ENCODE measurements around the gene CTBP2. TPM values are rescaled to one million over a fixed set of nuclear protein-coding genes. Genes with fewer than 3 reads are reported as not detected.

The CTBP2 gene
- total and polyA plus RNA-seq, 2 of the 13 experiments (the other 11 are each of a cell fraction or from before 2014, with no cell fraction given) = 0.08 TPM; not detected in 1

DNA sequence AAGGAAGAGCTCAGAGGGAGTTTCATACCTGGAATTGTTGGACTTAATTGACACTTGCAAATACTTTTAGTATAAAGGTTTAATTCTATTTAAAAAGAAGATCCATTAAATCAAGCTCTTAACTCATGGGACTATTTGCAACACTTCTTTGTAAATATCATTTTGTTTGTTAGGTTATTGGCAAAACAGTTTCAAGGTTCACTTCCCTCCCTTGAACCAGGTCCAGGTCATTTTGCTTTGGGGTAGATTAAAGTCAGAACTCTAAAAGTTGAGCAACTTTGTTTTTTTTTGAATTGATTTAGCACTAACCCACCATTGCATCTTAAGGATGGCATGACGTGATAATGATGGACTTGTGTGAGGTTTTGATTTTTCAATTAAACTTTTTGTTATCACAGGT is 172.6 kb downstream of the CTBP2 start:
- no peak overlapping the region for H3K4me3 ChIP-seq (replicated peaks in 1 of 3; ENCODE audit: insufficient read depth in 1 of 3, low read depth in 2 of 3, low read length in 3 of 3)
- DNase-seq (ENCODE audit: low spot score) (no peak), FAIRE-seq (no peak), ATAC-seq (no peak)
- 97% methylated on average over 1 of the region's 1 CpG for whole genome bisulfite sequencing (ENCODE audit: low lambda C conversion rate)
- no peaks in the 10 kb centered on the region for H3K27me3 ChIP-seq (ENCODE audit: control insufficient read depth in 1 of 2, insufficient read depth in 2 of 2, low read length in 2 of 2)
- intact Hi-C loops (cut with micrococcal nuclease; ENCODE audit: unreplicated experiment) (no loop called here), in situ Hi-C loops (cut with HindIII; ENCODE audit: extremely low pct_ligation_motif_present, low pct_unique_long_range_greater_than_20kb) (no loop called here)
- no peak overlapping the region for H3K27ac ChIP-seq (ENCODE audit: extremely low read length, insufficient read depth, low read length)
- H2AFZ ChIP-seq (ENCODE audit: low read length) = no peak overlapping the region
- peaks cover 15 to 41% of the 10 kb centered on the region in 2 experiments for H3K36me3 ChIP-seq (replicated peaks in 1 of 2; ENCODE audit: control insufficient read depth in 1 of 2, insufficient read depth in 2 of 2, low read length in 2 of 2)
- no peaks in the 10 kb centered on the region for H3K9me3 ChIP-seq (ENCODE audit: low read length)
- no TSS peak for BruUV-seq (replicated peaks)
- H3K4me1 ChIP-seq (ENCODE audit: insufficient read depth, low read length) = peaks cover 18% of the 10 kb centered on the region
- POLR2A ChIA-PET = no interaction called here
- no peaks in the 10 kb centered on the region for H3K79me2 ChIP-seq (ENCODE audit: insufficient read depth, low read length)
- no peaks in the 10 kb centered on the region; the same call in 1 of the 2 replicates for H4K20me1 ChIP-seq (ENCODE audit: insufficient read depth, low read length)
- CTCF ChIA-PET (ENCODE audit: low intra/inter-chr PET ratio, low total read pairs) = no interaction called here
- H3K4me2 ChIP-seq (ENCODE audit: low read depth, low read length) = no peak overlapping the region
- no peak overlapping the region for H3K9ac ChIP-seq (ENCODE audit: insufficient read depth, low read depth, low read length)
- no peak for TF ChIP-seq KDM4B (CRISPR knock-in tag; IDR thresholded peaks at IDR 0.05)
- TF ChIP-seq FOXP1 (IDR thresholded peaks at IDR 0.05) = no peak
- peak; percentile 26; the same call in 1 of the 2 replicates for TF ChIP-seq FOXP1 (CRISPR knock-in tag; IDR thresholded peaks at IDR 0.05)

DNA sequence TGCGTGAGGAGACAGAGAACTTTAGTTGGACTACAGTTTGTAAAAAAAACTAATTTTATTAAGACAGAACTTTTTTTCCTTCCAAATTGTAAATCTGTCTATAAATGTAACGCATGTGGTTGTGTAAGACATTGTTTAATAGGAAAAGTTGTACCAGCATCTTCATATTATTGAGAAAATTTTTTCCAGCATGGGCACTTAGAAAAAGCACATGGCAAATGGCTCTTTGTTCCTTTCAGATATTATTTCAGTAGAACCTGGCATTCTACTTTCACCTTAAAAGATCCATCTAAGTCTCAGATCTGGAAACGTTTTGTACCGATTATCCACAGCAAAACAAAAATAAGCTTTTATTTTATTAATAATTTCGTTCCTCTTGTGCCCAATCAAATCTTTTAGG is 175.2 kb downstream of the CTBP2 start:
- ChIA-PET POLR2A (no interaction called here), CTCF (ENCODE audit: low intra/inter-chr PET ratio, low total read pairs) (no interaction called here)
- no peaks in the 10 kb centered on the region for H3K9me3 ChIP-seq (ENCODE audit: low read length)
- peaks cover 18% of the 10 kb centered on the region for H3K4me1 ChIP-seq (ENCODE audit: insufficient read depth, low read length)
- no peaks in the 10 kb centered on the region for H3K79me2 ChIP-seq (ENCODE audit: insufficient read depth, low read length)
- TF ChIP-seq ZNF275 (CRISPR knock-in tag; IDR thresholded peaks at IDR 0.05; ENCODE audit: borderline replicate concordance) (no peak), MNT (IDR thresholded peaks at IDR 0.05) (peak; percentile 95)
- H3K27ac ChIP-seq (ENCODE audit: extremely low read length, insufficient read depth, low read length) = no peak overlapping the region
- WGBS (ENCODE audit: low lambda C conversion rate) = 96% methylated on average over 5 of the region's 5 CpGs
- no peaks in the 10 kb centered on the region for H3K27me3 ChIP-seq (ENCODE audit: control insufficient read depth in 1 of 2, insufficient read depth in 2 of 2, low read length in 2 of 2)
- no peak overlapping the region for H3K9ac ChIP-seq (ENCODE audit: insufficient read depth, low read depth, low read length)
- FAIRE-seq (no peak), DNase-seq (ENCODE audit: low spot score) (no peak), ATAC-seq (no peak)
- no peak overlapping the region for H2AFZ ChIP-seq (ENCODE audit: low read length)
- peaks cover 19 to 52% of the 10 kb centered on the region in 2 experiments for H3K36me3 ChIP-seq (replicated peaks in 1 of 2; ENCODE audit: control insufficient read depth in 1 of 2, insufficient read depth in 2 of 2, low read length in 2 of 2)
- in situ Hi-C loops (cut with HindIII; ENCODE audit: extremely low pct_ligation_motif_present, low pct_unique_long_range_greater_than_20kb) = no loop called here
- no peaks in the 10 kb centered on the region for H4K20me1 ChIP-seq (ENCODE audit: insufficient read depth, low read length)
- H3K4me2 ChIP-seq (ENCODE audit: low read depth, low read length) = no peak overlapping the region
- intact Hi-C loops (cut with micrococcal nuclease; ENCODE audit: unreplicated experiment) = no loop called here
- H3K4me3 ChIP-seq (replicated peaks in 1 of 3; ENCODE audit: insufficient read depth in 1 of 3, low read depth in 2 of 3, low read length in 3 of 3) = no peak overlapping the region
- BruUV-seq (replicated peaks) = no TSS peak

Measured in HepG2 (cell line).